ENCODE data around the gene MAMLD1. TPM values are rescaled to one million over a fixed set of nuclear protein-coding genes. Genes with fewer than 3 reads are reported as not detected.

MAMLD1 gene
- polyA plus RNA-seq, 3 donors, result 5.2 to 5.9 (median 5.8) TPM

DNA sequence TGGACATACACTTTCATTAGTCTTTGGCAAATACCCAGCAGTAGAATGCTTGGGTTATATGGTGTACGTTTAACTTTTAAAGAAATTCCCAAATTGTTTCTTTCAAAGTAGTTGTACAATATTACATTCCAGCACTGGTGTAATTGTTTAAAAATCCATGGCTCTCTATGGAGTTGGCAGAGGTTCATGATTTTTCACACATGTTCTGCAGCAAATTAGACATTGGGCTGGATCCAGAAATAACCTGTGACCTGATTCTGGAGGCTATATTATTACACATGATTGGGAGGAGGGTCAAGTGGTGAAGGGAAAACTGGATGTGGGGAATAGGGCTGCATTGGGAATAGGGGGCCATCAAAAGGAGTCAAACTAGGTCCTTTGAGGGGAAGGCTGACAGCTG lies 41.9 kb downstream of the MAMLD1 start:
- no peak for DNase-seq (ENCODE audit: low read depth in 3 of 3, low spot score in 2 of 3)

- no peak for DNase-seq (ENCODE audit: low read depth in 3 of 3, low spot score in 2 of 3)
These were observed 42.5 kb downstream of the MAMLD1 start for GRCh38 chrX:150405576-150405975.

DNA sequence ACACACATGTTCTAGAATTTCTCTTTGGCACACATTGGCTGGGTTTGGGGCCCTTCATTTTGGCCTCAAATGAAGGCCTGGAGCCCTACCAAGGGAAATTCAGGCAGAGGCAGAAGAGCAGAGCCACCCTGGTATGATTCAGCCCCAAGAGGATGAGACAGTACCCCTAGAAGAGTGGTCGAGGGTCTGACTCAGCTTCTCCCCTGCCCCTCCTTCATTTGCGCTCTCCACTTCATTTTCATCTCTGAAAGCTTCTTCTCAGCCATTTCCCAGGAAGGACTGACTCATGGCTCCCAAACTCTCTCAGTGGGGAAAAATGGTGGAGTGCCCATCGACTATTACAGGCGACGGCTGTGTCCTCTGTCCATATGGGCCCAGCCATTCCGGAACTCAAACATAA lies 43.5 kb downstream of the MAMLD1 start:
- DNase-seq (ENCODE audit: low read depth in 3 of 3, low spot score in 2 of 3), result no peak

- no peak for DNase-seq (ENCODE audit: low read depth in 3 of 3, low spot score in 2 of 3)
These were observed 44.9 kb downstream of the MAMLD1 start for GRCh38 chrX:150408007-150408406.

DNA sequence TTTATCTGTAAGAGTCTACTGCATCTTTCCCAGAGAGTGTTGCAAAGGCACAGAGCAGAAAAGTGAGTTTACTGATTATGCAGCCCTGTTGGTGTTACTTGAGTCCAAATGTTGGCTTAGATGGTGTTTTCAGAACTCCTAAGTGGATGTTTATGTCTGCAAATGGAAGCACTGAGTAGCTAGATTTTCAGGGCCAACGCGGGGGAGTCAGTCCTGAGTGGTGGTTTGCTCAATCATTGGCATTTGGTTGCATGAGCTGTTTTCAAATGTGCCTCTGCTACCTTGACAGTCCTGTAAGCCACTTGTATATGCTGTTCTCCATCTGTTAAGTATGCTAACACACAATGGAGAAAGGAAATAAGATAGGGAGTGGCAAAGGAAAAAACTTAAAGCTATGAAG lies 45.4 kb downstream of the MAMLD1 start:
- DNase-seq (ENCODE audit: low read depth in 3 of 3, low spot score in 2 of 3), result no peak

DNA sequence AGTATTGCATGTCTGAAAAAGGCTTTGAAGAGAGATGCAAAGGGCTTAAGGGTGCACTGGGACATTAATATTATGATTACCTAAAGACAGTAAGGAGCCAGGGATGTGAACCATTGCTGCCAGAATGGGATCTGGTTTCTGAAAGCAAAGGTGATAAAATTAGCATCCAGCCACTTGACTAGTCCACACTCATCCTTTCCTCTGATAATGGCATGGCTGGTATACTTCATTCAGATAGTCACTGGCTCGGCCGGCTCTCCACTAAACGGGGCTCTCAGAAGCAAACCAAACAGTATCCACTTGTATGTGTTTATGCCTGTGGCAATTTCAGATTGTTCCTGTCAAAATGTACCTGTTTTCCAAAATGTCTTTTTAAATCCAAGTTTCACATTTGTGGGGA lies 46.4 kb downstream of the MAMLD1 start:
- DNase-seq (ENCODE audit: low read depth in 3 of 3, low spot score in 2 of 3), result no peak

- no peak for DNase-seq (ENCODE audit: low read depth in 3 of 3, low spot score in 2 of 3)
These were observed 46.8 kb downstream of the MAMLD1 start for GRCh38 chrX:150409964-150410363.

DNA sequence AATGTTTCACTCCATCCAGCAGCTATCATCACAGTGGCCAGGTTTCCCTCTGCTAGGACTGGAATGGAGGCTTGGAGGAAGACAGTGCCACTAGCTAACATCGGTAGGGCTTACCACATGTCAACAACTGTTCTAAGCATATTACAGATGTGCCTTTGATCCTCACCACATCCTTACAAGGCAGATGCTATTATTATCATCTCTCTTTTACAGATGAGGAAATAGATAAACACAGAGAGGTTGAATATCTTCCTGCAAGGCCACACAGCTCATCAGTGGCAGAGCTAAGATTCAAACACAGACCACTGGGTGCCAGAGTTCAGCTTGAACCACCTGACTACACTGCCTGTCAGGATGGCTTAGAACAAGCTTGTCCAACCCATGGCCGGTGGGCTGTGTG lies 47.4 kb downstream of the MAMLD1 start:
- DNase-seq (ENCODE audit: low read depth in 3 of 3, low spot score in 2 of 3), result no peak

- no peak for DNase-seq (ENCODE audit: low read depth in 3 of 3, low spot score in 2 of 3)
These were observed 48.5 kb downstream of the MAMLD1 start for GRCh38 chrX:150411656-150412055.

- DNase-seq (ENCODE audit: low read depth in 3 of 3, low spot score in 2 of 3), result no peak
These were observed 51.1 kb downstream of the MAMLD1 start for GRCh38 chrX:150414228-150414627.

GRCh38 chrX:150416469-150416868 lies 53.4 kb downstream of the MAMLD1 start:
- DNase-seq (ENCODE audit: low read depth in 3 of 3, low spot score in 2 of 3), result no peak

- DNase-seq (ENCODE audit: low read depth in 3 of 3, low spot score in 2 of 3), result no peak
These were observed 58.7 kb downstream of the MAMLD1 start for GRCh38 chrX:150421816-150422215.

DNA sequence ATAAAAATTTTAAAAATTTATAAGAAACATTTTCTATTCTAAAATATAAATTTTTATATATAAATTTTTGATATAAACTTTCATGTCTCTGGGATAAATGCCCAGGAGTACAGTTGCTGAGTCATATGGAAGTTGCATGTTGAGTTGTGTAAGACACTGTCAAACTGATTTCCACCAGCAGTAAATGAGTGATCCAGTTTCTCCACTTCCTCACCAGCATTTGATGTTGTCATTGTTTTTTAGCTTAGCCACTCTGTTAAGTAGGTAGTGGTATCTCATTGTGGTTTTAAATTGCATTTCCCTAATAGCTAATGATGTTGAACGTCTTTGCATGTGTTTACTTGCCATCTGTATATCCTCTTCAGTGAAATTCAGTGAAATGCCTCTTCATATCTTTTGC lies 66.5 kb downstream of the MAMLD1 start:
- no peak for DNase-seq (ENCODE audit: low read depth in 3 of 3, low spot score in 2 of 3)

DNA sequence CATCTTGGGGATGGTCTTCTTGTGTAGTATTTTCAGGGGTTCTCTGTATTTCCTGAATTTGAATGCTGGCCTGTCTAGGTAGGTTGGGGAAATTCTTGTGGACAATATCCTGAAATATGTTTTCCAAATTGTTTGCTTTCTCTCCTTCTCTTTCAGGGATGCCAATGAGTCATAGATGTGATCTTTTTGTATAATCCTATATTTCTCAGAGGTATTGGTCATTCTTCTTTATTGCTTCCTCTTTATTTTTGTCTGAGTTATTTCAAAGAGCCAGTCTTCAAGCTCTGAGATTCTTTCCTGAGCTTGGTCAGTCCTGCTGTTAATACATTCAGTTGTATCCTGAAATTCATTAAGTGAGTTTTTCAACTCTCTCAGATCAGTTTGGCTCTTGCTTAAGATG lies 73.1 kb downstream of the MAMLD1 start:
- no peak for DNase-seq (ENCODE audit: low read depth in 3 of 3, low spot score in 2 of 3)

GRCh38 chrX:150438165-150438564 lies 75.0 kb downstream of the MAMLD1 start:
- DNase-seq (ENCODE audit: low read depth in 3 of 3, low spot score in 2 of 3), result no peak

- DNase-seq (ENCODE audit: low read depth in 3 of 3, low spot score in 2 of 3), result no peak
These were observed 83.0 kb downstream of the MAMLD1 start for GRCh38 chrX:150446151-150446550.

- no peak for DNase-seq (ENCODE audit: low read depth in 3 of 3, low spot score in 2 of 3)
These were observed 83.9 kb downstream of the MAMLD1 start for GRCh38 chrX:150446995-150447394.

- no peak for DNase-seq (ENCODE audit: low read depth in 3 of 3, low spot score in 2 of 3)
These were observed 86.2 kb downstream of the MAMLD1 start for GRCh38 chrX:150449313-150449712.

- DNase-seq (ENCODE audit: low read depth in 3 of 3, low spot score in 2 of 3), result no peak
These were observed 87.5 kb downstream of the MAMLD1 start for GRCh38 chrX:150450519-150451177.

GRCh38 chrX:150451953-150452352 lies 88.8 kb downstream of the MAMLD1 start:
- no peak for DNase-seq (ENCODE audit: low read depth in 3 of 3, low spot score in 2 of 3)

GRCh38 chrX:150454083-150454482 lies 91.0 kb downstream of the MAMLD1 start:
- no peak for DNase-seq (ENCODE audit: low read depth in 3 of 3, low spot score in 2 of 3)

GRCh38 chrX:150454508-150455214 lies 91.5 kb downstream of the MAMLD1 start:
- DNase-seq (ENCODE audit: low read depth in 3 of 3, low spot score in 2 of 3), result no peak

GRCh38 chrX:150455215-150455608 lies 92.1 kb downstream of the MAMLD1 start:
- DNase-seq (ENCODE audit: low read depth in 3 of 3, low spot score in 2 of 3), result no peak

Data from right renal cortex interstitium (tissue), 3 donors.